HG03558 (cell line): ENCODE measurements around the gene TSC22D1.
"Not testable (repeated sequence)": the region's sequence is repeated elsewhere in the genome, so short reads cannot be mapped to it uniquely, and the experiment has no call there.

ENCODE experiments used
- ATAC-seq: cut with Tn5 transposase; IDR thresholded peaks from one replicate; pipeline ENCODE4 v1.9.1; 2021; ENCODE audit warnings: moderate number of reproducible peaks; ENCODE audit not compliant: unreplicated experiment; ENCODE audit errors: extremely low read depth

The TSC22D1 gene

GRCh38 chr13:44573790-44574465, 2.2 kb downstream of the TSC22D1 start:
- no peak for ATAC-seq

- ATAC-seq = no peak
Observed at GRCh38 chr13:44573071-44573470, 3.1 kb downstream of the TSC22D1 start.

GRCh38 chr13:44566601-44567000, 9.5 kb downstream of the TSC22D1 start:
- no peak for ATAC-seq

- ATAC-seq = no peak
Observed at GRCh38 chr13:44565881-44566280, 10.2 kb downstream of the TSC22D1 start.

- ATAC-seq = no peak
Observed at GRCh38 chr13:44564936-44565335, 11.2 kb downstream of the TSC22D1 start.

- not testable (repeated sequence) for ATAC-seq
Observed at GRCh38 chr13:44562853-44563252, 13.3 kb downstream of the TSC22D1 start.

- ATAC-seq = no peak
Observed at GRCh38 chr13:44561351-44561750, 14.8 kb downstream of the TSC22D1 start.

- ATAC-seq = no peak
Observed at GRCh38 chr13:44557986-44558385, 18.1 kb downstream of the TSC22D1 start.

GRCh38 chr13:44555207-44555606, 20.9 kb downstream of the TSC22D1 start:
- ATAC-seq = no peak

GRCh38 chr13:44549476-44549875, 26.7 kb downstream of the TSC22D1 start:
- no peak for ATAC-seq

- no peak for ATAC-seq
Observed at GRCh38 chr13:44546164-44546563, 30.0 kb downstream of the TSC22D1 start.

- ATAC-seq = no peak
Observed at GRCh38 chr13:44543369-44543768, 32.8 kb downstream of the TSC22D1 start.

- ATAC-seq = no peak
Observed at GRCh38 chr13:44542361-44542760, 33.8 kb downstream of the TSC22D1 start.

- ATAC-seq = no peak
Observed at GRCh38 chr13:44541601-44542000, 34.5 kb downstream of the TSC22D1 start.

- ATAC-seq = no peak
Observed at GRCh38 chr13:44540761-44541434, 35.2 kb downstream of the TSC22D1 start.

GRCh38 chr13:44537248-44537647, 38.9 kb downstream of the TSC22D1 start:
- no peak for ATAC-seq

GRCh38 chr13:44523146-44524015, 52.7 kb downstream of the TSC22D1 start:
- ATAC-seq = no peak

- no peak for ATAC-seq
Observed at GRCh38 chr13:44519642-44520041, 56.5 kb downstream of the TSC22D1 start.

GRCh38 chr13:44516771-44517170, 59.4 kb downstream of the TSC22D1 start:
- no peak for ATAC-seq

- no peak for ATAC-seq
Observed at GRCh38 chr13:44514278-44514677, 61.9 kb downstream of the TSC22D1 start.

GRCh38 chr13:44509853-44510252, 66.3 kb downstream of the TSC22D1 start:
- not testable (repeated sequence) for ATAC-seq
